HepG2 (cell line): ENCODE data around the gene PRKRIP1. TPM values are rescaled to one million over a fixed set of nuclear protein-coding genes. Genes with fewer than 3 reads are reported as not detected.

ENCODE experiments used
- ATF1 ChIP-seq: IDR thresholded peaks from 2 replicates; pipeline ENCODE4 v1.6.1; 2016; ENCODE audit warnings: mild to moderate bottlenecking, control low read depth
- KDM5A ChIP-seq: fragments of 200-600 bp; sonication (generic); IDR thresholded peaks from 2 replicates; pipeline ENCODE4 v1.7.0; 2018; ENCODE audit warnings: antibody characterized with exemption, mild to moderate bottlenecking, low read length, borderline replicate concordance
- MYNN ChIP-seq: sonication (generic); formaldehyde crosslinking; IDR thresholded peaks from 2 replicates; pipeline ENCODE4 v1.4.0; 2020; ENCODE audit warnings: mild to moderate bottlenecking, low read depth, missing genetic modification reagents
- RFX5 ChIP-seq: IDR thresholded peaks from 2 replicates; pipeline ENCODE4 v1.6.1; 2011; ENCODE audit warnings: low read depth, low read length, improper control_type of control experiment
- SALL1 ChIP-seq: sonication (generic); formaldehyde crosslinking; IDR thresholded peaks from 2 replicates; pipeline ENCODE4 v1.8.0; 2022; ENCODE audit warnings: mild to moderate bottlenecking, missing genetic modification reagents
- SOX6 ChIP-seq, 2 experiments: fragments of 450-650 bp in 1 of 2; sonication (generic) in 1 of 2; formaldehyde crosslinking in 1 of 2; IDR thresholded peaks; 2 replicates each; pipeline versions ENCODE4 v1.4.0 to v1.6.1; 2017 to 2020; ENCODE audit warnings: antibody characterized with exemption in 1 of 2, mild to moderate bottlenecking in 1 of 2, missing genetic modification reagents in 1 of 2
- TCF7 ChIP-seq: sonication (generic); IDR thresholded peaks from 2 replicates; pipeline ENCODE4 v1.6.1; 2016; ENCODE audit warnings: antibody characterized with exemption, low read depth
- ZFP36 ChIP-seq: fragments of 150-350 bp; IDR thresholded peaks from 2 replicates; pipeline ENCODE4 v1.6.1; 2018; ENCODE audit warnings: borderline replicate concordance, low read length, low read depth; ENCODE audit not compliant: partially characterized antibody
- ZFP37 ChIP-seq: sonication (generic); formaldehyde crosslinking; IDR thresholded peaks from 2 replicates; pipeline ENCODE4 v1.4.0; 2020; ENCODE audit warnings: missing genetic modification reagents, borderline replicate concordance
- ZKSCAN1 ChIP-seq: fragments of 150-350 bp; IDR thresholded peaks from 2 replicates; pipeline ENCODE4 v1.6.1; 2014; ENCODE audit warnings: low read length
- ZNF282 ChIP-seq: fragments of 450-650 bp; IDR thresholded peaks from 2 replicates; pipeline ENCODE4 v1.6.1; 2018; ENCODE audit not compliant: partially characterized antibody
- ZNF30 ChIP-seq: sonication (generic); formaldehyde crosslinking; IDR thresholded peaks from 2 replicates; pipeline ENCODE4 v1.5.0; 2020; ENCODE audit warnings: mild to moderate bottlenecking, missing genetic modification reagents
- ZNF343 ChIP-seq: sonication (generic); formaldehyde crosslinking; IDR thresholded peaks from 2 replicates; pipeline ENCODE4 v1.4.0; 2020; ENCODE audit warnings: mild to moderate bottlenecking, missing genetic modification reagents
- ZNF737 ChIP-seq: sonication (generic); formaldehyde crosslinking; IDR thresholded peaks from 2 replicates; pipeline ENCODE4 v1.5.0; 2020; ENCODE audit warnings: missing genetic modification reagents, mild to moderate bottlenecking, borderline replicate concordance
- polyA plus RNA-seq, 8 experiments: library from polyadenylated mRNA; depleted of rRNA in 3 of 8; stranded (reverse) in 7 of 8; unstranded in 1 of 8; fragments of >200 nt; fragmentation: Illumina TruSeq in 4 of 8; extraction: Trizol in 4 of 8; gene quantifications; 2 replicates each; pipeline versions ENCODE4 v1.2.1 to v1.2.3, GENCODE V29; 2011 to 2016; ENCODE audit warnings: low read depth in 4 of 8, missing spikeins in 1 of 8, mixed read lengths in 1 of 8; ENCODE audit not compliant: insufficient read depth in 1 of 8
- total RNA-seq, 5 experiments: library from RNA; depleted of rRNA; stranded (reverse); fragments of >200 nt; fragmentation: Illumina TruSeq; extraction: Trizol; gene quantifications; 2 replicates each; pipeline ENCODE4 v1.2.3, GENCODE V29; 2016; ENCODE audit warnings: low read depth in 1 of 5
- TF ChIP-seq, protein P1 (sequence below): sonication (generic); formaldehyde crosslinking; IDR thresholded peaks from 2 replicates; pipeline ENCODE4 v1.4.0; 2020; ENCODE audit warnings: missing genetic modification reagents, borderline replicate concordance
- TF ChIP-seq, protein P2 (sequence below): IDR thresholded peaks from 2 replicates; pipeline ENCODE4 v1.6.1; 2016; ENCODE audit warnings: mild to moderate bottlenecking
- TF ChIP-seq, protein P3 (sequence below): sonication (generic); formaldehyde crosslinking; IDR thresholded peaks from 2 replicates; pipeline ENCODE4 v1.5.0; 2020; ENCODE audit warnings: mild to moderate bottlenecking, missing genetic modification reagents
- TF ChIP-seq, protein P4 (sequence below): sonication (generic); formaldehyde crosslinking; IDR thresholded peaks from 2 replicates; pipeline ENCODE4 v1.5.0; 2020; ENCODE audit warnings: missing genetic modification reagents

Gene PRKRIP1
- total and polyA plus RNA-seq, 2 of the 13 experiments (the other 11 are each of a cell fraction or from before 2014, with no cell fraction given), result 13.2 to 16.8 TPM

DNA sequence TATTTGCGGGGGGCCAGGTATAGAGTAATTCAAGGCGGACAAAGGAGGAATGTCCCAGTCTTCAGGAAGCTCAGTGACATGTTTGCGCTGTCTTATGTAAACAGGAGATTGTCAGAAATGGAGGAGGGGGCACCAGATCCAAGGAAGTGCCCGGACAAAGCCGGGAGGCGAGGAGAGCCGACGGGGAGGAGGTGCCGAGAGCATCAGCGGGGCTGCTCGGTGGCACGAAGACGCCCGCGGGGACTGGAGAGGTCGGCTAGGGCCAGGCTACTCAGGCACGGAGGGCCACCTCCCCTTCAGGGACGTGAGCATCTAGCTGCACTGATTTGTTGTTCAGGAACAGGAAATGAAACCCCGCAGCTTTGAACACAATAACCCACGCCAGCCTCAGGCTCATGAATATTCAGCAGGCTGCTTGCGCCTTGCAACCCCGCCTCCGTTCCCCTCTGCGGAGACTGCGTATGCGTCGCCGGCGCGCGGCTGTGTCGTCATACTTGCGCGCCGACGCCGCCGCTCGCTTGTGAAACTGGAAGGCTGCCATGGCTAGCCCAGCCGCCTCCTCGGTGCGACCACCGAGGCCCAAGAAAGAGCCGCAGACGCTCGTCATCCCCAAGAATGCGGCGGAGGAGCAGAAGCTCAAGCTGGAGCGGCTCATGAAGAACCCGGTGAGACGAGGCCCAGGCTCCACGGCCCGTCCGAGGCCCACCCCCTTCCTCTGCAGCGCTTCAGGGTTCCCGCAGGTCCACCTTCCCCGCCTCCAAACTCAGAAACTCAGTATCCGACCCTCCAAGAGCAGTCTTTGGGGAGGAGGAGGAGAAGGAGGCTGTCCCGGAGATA, at the start of gene PRKRIP1 (continued):
- TF ChIP-seq, protein P1, sequence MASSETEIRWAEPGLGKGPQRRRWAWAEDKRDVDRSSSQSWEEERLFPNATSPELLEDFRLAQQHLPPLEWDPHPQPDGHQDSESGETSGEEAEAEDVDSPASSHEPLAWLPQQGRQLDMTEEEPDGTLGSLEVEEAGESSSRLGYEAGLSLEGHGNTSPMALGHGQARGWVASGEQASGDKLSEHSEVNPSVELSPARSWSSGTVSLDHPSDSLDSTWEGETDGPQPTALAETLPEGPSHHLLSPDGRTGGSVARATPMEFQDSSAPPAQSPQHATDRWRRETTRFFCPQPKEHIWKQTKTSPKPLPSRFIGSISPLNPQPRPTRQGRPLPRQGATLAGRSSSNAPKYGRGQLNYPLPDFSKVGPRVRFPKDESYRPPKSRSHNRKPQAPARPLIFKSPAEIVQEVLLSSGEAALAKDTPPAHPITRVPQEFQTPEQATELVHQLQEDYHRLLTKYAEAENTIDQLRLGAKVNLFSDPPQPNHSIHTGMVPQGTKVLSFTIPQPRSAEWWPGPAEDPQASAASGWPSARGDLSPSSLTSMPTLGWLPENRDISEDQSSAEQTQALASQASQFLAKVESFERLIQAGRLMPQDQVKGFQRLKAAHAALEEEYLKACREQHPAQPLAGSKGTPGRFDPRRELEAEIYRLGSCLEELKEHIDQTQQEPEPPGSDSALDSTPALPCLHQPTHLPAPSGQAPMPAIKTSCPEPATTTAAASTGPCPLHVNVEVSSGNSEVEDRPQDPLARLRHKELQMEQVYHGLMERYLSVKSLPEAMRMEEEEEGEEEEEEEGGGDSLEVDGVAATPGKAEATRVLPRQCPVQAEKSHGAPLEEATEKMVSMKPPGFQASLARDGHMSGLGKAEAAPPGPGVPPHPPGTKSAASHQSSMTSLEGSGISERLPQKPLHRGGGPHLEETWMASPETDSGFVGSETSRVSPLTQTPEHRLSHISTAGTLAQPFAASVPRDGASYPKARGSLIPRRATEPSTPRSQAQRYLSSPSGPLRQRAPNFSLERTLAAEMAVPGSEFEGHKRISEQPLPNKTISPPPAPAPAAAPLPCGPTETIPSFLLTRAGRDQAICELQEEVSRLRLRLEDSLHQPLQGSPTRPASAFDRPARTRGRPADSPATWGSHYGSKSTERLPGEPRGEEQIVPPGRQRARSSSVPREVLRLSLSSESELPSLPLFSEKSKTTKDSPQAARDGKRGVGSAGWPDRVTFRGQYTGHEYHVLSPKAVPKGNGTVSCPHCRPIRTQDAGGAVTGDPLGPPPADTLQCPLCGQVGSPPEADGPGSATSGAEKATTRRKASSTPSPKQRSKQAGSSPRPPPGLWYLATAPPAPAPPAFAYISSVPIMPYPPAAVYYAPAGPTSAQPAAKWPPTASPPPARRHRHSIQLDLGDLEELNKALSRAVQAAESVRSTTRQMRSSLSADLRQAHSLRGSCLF (CRISPR knock-in tag), result no peak
- TF ChIP-seq ZFP37, result no peak
- peak; percentile 99 for TF ChIP-seq KDM5A
- TF ChIP-seq ZKSCAN1, result no peak
- TF ChIP-seq ATF1 (CRISPR knock-in tag), result peak; percentile 98
- TF ChIP-seq ZNF737 (CRISPR knock-in tag), result 0 out of 2 replicates have a peak, but pooled peaks have one; percentile 28
- no peak for TF ChIP-seq RFX5
- no peak for TF ChIP-seq TCF7
- TF ChIP-seq ZFP36, result no peak
- TF ChIP-seq, protein P2, sequence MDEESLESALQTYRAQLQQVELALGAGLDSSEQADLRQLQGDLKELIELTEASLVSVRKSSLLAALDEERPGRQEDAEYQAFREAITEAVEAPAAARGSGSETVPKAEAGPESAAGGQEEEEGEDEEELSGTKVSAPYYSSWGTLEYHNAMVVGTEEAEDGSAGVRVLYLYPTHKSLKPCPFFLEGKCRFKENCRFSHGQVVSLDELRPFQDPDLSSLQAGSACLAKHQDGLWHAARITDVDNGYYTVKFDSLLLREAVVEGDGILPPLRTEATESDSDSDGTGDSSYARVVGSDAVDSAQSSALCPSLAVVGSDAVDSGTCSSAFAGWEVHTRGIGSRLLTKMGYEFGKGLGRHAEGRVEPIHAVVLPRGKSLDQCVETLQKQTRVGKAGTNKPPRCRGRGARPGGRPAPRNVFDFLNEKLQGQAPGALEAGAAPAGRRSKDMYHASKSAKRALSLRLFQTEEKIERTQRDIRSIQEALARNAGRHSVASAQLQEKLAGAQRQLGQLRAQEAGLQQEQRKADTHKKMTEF, result 0 out of 2 replicates have a peak, but pooled peaks have one; percentile 70
- peak; percentile 84; the same call in 1 of the 2 replicates for TF ChIP-seq ZNF343 (CRISPR knock-in tag)
- TF ChIP-seq MYNN (CRISPR knock-in tag), result no peak
- no peak for TF ChIP-seq ZNF30
- TF ChIP-seq, protein P3, sequence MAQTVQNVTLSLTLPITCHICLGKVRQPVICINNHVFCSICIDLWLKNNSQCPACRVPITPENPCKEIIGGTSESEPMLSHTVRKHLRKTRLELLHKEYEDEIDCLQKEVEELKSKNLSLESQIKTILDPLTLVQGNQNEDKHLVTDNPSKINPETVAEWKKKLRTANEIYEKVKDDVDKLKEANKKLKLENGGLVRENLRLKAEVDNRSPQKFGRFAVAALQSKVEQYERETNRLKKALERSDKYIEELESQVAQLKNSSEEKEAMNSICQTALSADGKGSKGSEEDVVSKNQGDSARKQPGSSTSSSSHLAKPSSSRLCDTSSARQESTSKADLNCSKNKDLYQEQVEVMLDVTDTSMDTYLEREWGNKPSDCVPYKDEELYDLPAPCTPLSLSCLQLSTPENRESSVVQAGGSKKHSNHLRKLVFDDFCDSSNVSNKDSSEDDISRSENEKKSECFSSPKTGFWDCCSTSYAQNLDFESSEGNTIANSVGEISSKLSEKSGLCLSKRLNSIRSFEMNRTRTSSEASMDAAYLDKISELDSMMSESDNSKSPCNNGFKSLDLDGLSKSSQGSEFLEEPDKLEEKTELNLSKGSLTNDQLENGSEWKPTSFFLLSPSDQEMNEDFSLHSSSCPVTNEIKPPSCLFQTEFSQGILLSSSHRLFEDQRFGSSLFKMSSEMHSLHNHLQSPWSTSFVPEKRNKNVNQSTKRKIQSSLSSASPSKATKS, result no peak
- TF ChIP-seq ZNF282, result no peak
- TF ChIP-seq, protein P4, sequence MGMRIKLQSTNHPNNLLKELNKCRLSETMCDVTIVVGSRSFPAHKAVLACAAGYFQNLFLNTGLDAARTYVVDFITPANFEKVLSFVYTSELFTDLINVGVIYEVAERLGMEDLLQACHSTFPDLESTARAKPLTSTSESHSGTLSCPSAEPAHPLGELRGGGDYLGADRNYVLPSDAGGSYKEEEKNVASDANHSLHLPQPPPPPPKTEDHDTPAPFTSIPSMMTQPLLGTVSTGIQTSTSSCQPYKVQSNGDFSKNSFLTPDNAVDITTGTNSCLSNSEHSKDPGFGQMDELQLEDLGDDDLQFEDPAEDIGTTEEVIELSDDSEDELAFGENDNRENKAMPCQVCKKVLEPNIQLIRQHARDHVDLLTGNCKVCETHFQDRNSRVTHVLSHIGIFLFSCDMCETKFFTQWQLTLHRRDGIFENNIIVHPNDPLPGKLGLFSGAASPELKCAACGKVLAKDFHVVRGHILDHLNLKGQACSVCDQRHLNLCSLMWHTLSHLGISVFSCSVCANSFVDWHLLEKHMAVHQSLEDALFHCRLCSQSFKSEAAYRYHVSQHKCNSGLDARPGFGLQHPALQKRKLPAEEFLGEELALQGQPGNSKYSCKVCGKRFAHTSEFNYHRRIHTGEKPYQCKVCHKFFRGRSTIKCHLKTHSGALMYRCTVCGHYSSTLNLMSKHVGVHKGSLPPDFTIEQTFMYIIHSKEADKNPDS (CRISPR knock-in tag), result no peak
- TF ChIP-seq SALL1 (CRISPR knock-in tag), result peak; percentile 65
- TF ChIP-seq SOX6 (IDR thresholded peaks at IDR 0.05), result no peak
- TF ChIP-seq SOX6 (CRISPR knock-in tag; IDR thresholded peaks at IDR 0.05), result peak; percentile 56; the same call in 1 of the 2 replicates
